Ovary (tissue), 3 donors: ENCODE measurements around the gene FERMT2.

Experiments used
- EP300 ChIP-seq: sonication (generic); formaldehyde crosslinking; IDR thresholded peaks from one replicate; pipeline ENCODE4 v1.6.1; 2017; ENCODE audit warnings: antibody characterized with exemption
- TF ChIP-seq, protein P1 (sequence below), 3 donors: fragments of 450-650 bp in 2 of 3; fragments of 200-600 bp in 1 of 3; IDR thresholded peaks; one replicate each; pipeline versions ENCODE4 v1.5.1 to v1.8.0; 2016 to 2022; ENCODE audit warnings: antibody characterized with exemption in 3 of 3, mild to moderate bottlenecking in 1 of 3
- donor health status: DM: no; HTN: no; CAD: no.

DNA sequence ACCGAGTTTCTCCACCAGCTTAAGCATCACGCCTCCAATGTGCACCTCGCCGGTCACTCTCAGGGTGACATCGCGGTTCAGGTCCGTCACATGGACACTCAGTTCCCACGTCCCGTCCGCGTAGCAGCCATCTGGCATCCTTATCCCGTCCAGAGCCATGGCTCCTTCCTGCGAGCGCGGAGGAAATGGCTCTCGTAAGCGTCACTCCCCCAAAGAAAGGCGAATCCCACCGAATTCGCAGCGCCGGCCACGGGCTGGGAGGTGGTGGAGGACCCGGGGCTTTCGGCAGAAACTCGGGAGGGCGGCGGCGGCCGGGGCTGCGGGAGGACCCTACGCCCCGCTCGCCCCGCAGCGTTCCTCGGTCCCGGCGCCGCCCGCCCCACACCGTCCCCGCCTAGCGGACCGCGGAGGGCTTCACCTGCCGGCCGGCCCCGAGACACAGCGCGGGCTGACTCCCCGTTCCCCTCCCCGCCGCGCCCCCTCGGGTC is 396 bp downstream of the FERMT2 start:
- TF ChIP-seq, protein P1, sequence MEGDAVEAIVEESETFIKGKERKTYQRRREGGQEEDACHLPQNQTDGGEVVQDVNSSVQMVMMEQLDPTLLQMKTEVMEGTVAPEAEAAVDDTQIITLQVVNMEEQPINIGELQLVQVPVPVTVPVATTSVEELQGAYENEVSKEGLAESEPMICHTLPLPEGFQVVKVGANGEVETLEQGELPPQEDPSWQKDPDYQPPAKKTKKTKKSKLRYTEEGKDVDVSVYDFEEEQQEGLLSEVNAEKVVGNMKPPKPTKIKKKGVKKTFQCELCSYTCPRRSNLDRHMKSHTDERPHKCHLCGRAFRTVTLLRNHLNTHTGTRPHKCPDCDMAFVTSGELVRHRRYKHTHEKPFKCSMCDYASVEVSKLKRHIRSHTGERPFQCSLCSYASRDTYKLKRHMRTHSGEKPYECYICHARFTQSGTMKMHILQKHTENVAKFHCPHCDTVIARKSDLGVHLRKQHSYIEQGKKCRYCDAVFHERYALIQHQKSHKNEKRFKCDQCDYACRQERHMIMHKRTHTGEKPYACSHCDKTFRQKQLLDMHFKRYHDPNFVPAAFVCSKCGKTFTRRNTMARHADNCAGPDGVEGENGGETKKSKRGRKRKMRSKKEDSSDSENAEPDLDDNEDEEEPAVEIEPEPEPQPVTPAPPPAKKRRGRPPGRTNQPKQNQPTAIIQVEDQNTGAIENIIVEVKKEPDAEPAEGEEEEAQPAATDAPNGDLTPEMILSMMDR (IDR thresholded peaks at IDR 0.05), result peak in 1 of 3 donors; percentile 43
- TF ChIP-seq EP300, result no peak
